Measurements from ENCODE around the gene ZC3H14. TPM values are rescaled to one million over a fixed set of nuclear protein-coding genes. Genes with fewer than 3 reads are reported as not detected.
A peak's percentile ranks its signal among the peaks of the same experiment; 100 is the strongest.

ZC3H14 gene
- total and polyA plus RNA-seq, 4 donors: 16.0 to 55.1 (median 41.3) TPM

DNA sequence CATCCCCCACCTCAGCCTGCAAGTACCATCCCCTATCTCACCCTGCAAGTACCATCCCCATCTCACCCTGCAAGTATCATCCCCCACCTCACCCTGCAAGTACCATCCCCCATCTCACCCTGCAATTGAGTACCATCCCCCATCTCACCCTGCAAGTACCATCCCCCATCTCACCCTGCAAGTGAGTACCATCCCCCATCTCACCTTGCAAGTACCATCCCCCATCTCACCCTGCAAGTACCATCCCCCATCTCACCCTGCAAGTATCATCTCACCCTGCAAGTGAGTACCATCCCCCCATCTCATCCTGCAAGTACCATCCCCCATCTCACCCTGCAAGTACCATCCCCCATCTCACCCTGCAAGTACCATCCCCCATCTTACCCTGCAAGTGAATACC is 45.0 kb downstream of the ZC3H14 start:
- H3K27ac ChIP-seq (ENCODE audit: low read depth in 1 of 2, low read length in 2 of 2): no peak overlapping the region
- intact Hi-C loops (cut with DNase I): no loop called here
- DNase-seq (no peak), ATAC-seq (ENCODE audit: low FRiP score) (no peak)
- no peaks in the 10 kb centered on the region for H3K9me3 ChIP-seq (ENCODE audit: control insufficient read depth, low read length)
- H3K36me3 ChIP-seq (ENCODE audit: control insufficient read depth in 1 of 2, insufficient read depth in 2 of 2, low read length in 1 of 2): peaks cover 15 to 19% of the 10 kb centered on the region in 2 donors
- H3K4me1 ChIP-seq (ENCODE audit: control insufficient read depth in 1 of 2, insufficient read depth in 2 of 2, low read length in 2 of 2): no peaks in the 10 kb centered on the region
- no peaks in the 10 kb centered on the region for H3K27me3 ChIP-seq (ENCODE audit: control insufficient read depth in 1 of 2, insufficient read depth in 2 of 2, low read length in 1 of 2)
- no peak overlapping the region for H3K4me3 ChIP-seq (ENCODE audit: low read length in 2 of 2)

DNA sequence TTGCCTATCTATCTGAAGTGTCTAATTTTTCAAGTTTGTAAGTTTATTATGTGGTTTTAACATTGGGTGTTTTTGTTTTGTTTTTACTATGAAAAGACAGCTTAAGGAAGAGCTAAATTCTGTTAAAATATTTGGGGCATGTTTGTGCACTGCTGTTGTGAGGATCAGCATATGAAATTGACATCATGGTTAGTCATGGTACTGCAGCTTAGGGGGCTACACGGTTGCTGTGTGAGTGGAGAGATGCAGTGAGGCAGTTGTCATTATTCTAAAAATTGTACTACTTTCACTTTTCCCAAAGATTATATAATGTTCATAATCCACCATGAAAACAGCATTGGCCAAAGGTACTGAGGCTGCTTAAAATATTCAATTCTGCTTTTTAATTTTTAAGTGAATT is 49.0 kb downstream of the ZC3H14 start:
- WGBS, 2 donors: 30 to 48% methylated on average over 1 of the region's 1 CpG

DNA sequence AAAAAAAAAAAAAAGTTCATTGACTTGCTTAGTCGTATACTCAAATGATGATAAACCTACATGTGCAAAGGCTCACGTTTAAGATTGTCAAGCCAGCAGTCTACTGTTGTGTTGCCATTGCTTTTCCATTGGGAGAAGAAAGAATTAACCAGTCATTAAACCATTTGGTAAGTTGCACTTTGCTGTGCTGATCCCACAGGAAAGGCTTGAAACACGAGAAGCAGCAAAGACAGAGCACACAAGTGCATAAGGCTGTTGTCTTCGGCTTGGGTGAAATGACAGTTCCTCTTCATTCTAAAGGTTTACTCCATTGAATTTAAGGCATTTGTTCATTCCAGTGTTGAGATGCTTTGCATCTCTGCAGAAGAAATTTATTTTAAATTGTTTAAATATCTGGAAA is 50.1 kb downstream of the ZC3H14 start:
- Histone ChIP-seq H3K9me3 (ENCODE audit: control insufficient read depth, low read length) (no peaks in the 10 kb centered on the region), H3K4me1 (ENCODE audit: control insufficient read depth in 1 of 2, insufficient read depth in 2 of 2, low read length in 2 of 2) (peaks cover 1 to 3% of the 10 kb centered on the region in 2 donors), H3K27me3 (ENCODE audit: control insufficient read depth in 1 of 2, insufficient read depth in 2 of 2, low read length in 1 of 2) (no peaks in the 10 kb centered on the region), H3K27ac (ENCODE audit: low read depth in 1 of 2, low read length in 2 of 2) (no peak overlapping the region), H3K4me3 (ENCODE audit: low read length in 2 of 2) (no peak overlapping the region), H3K36me3 (ENCODE audit: control insufficient read depth in 1 of 2, insufficient read depth in 2 of 2, low read length in 1 of 2) (peaks cover 6 to 16% of the 10 kb centered on the region in 2 donors)
- WGBS, 2 donors: 75 to 81% methylated on average over 4 of the region's 4 CpGs
- ATAC-seq (ENCODE audit: low FRiP score) (no peak), DNase-seq (no peak)
- intact Hi-C loops (cut with DNase I): no loop called here

More for the DNA sequence above, 49.0 kb downstream of the ZC3H14 start:
- Histone ChIP-seq H3K27me3 (ENCODE audit: control insufficient read depth in 1 of 2, insufficient read depth in 2 of 2, low read length in 1 of 2) (no peaks in the 10 kb centered on the region), H3K4me3 (ENCODE audit: low read length in 2 of 2) (no peak overlapping the region), H3K4me1 (ENCODE audit: control insufficient read depth in 1 of 2, insufficient read depth in 2 of 2, low read length in 2 of 2) (peaks cover 1 to 3% of the 10 kb centered on the region in 2 donors), H3K27ac (ENCODE audit: low read depth in 1 of 2, low read length in 2 of 2) (no peak overlapping the region), H3K9me3 (ENCODE audit: control insufficient read depth, low read length) (no peaks in the 10 kb centered on the region), H3K36me3 (ENCODE audit: control insufficient read depth in 1 of 2, insufficient read depth in 2 of 2, low read length in 1 of 2) (peaks cover 10 to 16% of the 10 kb centered on the region in 2 donors)
- DNase-seq (no peak), ATAC-seq (ENCODE audit: low FRiP score) (no peak)
- intact Hi-C loops (cut with DNase I): no loop called here

DNA sequence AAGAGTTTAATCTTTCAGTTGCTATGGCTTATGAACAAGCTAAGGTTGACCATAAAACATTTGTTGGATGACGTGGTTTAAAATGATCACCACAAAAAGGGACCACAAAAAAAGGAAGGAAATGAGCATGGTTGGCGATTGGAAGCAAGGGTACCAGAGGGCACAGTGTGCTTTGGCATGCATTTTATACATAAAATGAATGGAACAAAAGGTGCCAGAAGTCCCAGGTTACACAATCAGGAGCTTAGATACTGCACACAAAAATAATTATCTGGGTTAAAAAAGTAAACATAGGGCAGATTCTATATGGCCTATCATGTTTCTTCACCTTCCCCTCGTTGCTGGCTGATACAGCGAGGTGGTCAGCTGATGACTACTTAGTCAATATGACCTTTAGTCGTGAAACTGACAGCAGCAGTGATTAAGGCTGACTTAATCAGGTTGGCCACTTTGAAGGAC is 50.7 kb downstream of the ZC3H14 start:
- H3K4me3 ChIP-seq (ENCODE audit: low read length in 2 of 2): no peak overlapping the region
- peak overlapping the region in 1 of 2 donors; percentile 15 for H3K27ac ChIP-seq (ENCODE audit: low read depth in 1 of 2, low read length in 2 of 2)
- H3K27me3 ChIP-seq (ENCODE audit: control insufficient read depth in 1 of 2, insufficient read depth in 2 of 2, low read length in 1 of 2): no peaks in the 10 kb centered on the region
- intact Hi-C loops (cut with DNase I): no loop called here
- ATAC-seq (ENCODE audit: low FRiP score) (no peak), DNase-seq (no peak)
- 49 to 54% methylated on average over 5 of the region's 5 CpGs for WGBS, 2 donors
- H3K36me3 ChIP-seq (ENCODE audit: control insufficient read depth in 1 of 2, insufficient read depth in 2 of 2, low read length in 1 of 2): peaks cover 6 to 12% of the 10 kb centered on the region in 2 donors
- H3K9me3 ChIP-seq (ENCODE audit: control insufficient read depth, low read length): no peaks in the 10 kb centered on the region
- peaks cover 1 to 3% of the 10 kb centered on the region in 2 donors for H3K4me1 ChIP-seq (ENCODE audit: control insufficient read depth in 1 of 2, insufficient read depth in 2 of 2, low read length in 2 of 2)

DNA sequence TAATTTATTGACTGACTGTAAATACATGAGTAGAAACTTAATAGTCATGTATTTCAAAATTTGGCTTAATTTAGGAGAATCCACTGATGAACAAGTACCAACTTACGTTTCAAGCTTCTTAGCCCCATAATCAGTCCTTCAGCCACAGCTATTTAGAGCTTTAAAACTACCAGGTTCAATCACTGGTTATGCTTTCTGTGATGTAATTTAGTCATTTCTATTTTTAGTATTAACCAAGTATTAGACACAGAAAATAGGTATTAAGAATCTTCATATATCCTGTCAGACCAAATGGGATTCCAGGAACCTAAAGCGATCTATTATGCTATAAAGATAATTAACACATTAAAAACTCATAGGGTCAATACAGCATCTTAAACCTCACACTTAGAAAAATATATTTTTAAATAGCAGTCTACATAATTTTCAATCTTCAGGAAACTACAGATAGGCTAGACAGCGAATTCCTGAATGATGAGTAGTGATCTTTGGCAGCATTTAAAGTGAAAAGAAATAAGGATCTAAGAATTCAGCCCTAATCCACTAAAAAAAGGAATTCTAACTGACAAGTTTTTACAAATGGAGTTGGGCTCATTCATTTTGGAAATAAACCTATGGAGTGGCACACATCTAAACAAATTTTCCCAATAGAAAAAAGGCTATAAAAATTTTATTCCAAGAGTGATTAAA is 51.5 kb downstream of the ZC3H14 start:
- Histone ChIP-seq H3K4me1 (ENCODE audit: control insufficient read depth in 1 of 2, insufficient read depth in 2 of 2, low read length in 2 of 2) (peaks cover 1 to 3% of the 10 kb centered on the region in 2 donors), H3K4me3 (ENCODE audit: low read length in 2 of 2) (no peak overlapping the region), H3K27ac (ENCODE audit: low read depth in 1 of 2, low read length in 2 of 2) (peak overlapping the region in 1 of 2 donors; percentile 15), H3K9me3 (ENCODE audit: control insufficient read depth, low read length) (no peaks in the 10 kb centered on the region), H3K36me3 (ENCODE audit: control insufficient read depth in 1 of 2, insufficient read depth in 2 of 2, low read length in 1 of 2) (peaks cover 6 to 12% of the 10 kb centered on the region in 2 donors), H3K27me3 (ENCODE audit: control insufficient read depth in 1 of 2, insufficient read depth in 2 of 2, low read length in 1 of 2) (no peaks in the 10 kb centered on the region)
- 29 to 33% methylated on average over 3 of the region's 3 CpGs for WGBS, 2 donors
- ATAC-seq (ENCODE audit: low FRiP score) (no peak), DNase-seq (no peak)
- intact Hi-C loops (cut with DNase I): no loop called here

DNA sequence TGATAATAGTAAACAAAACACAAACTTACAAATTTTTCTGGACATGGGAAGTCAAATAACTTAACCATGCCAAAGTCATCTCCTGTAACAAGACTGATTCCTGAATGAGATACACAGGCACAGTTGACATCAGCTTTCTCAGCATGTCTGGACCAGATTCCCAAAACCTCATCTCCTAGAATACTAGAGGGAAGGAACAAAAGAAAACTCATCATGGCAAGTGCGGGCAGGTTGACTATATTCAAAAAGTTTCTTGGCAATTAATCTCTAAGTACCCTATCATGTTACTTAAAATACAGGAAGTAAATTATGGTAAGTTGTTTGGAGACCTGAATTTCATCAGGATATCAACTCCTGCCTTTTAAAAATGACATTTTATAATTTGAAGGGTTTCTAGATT is 53.9 kb downstream of the ZC3H14 start:
- Histone ChIP-seq H3K27ac (ENCODE audit: low read depth in 1 of 2, low read length in 2 of 2) (no peak overlapping the region), H3K27me3 (ENCODE audit: control insufficient read depth in 1 of 2, insufficient read depth in 2 of 2, low read length in 1 of 2) (no peaks in the 10 kb centered on the region), H3K36me3 (ENCODE audit: control insufficient read depth in 1 of 2, insufficient read depth in 2 of 2, low read length in 1 of 2) (no peaks in the 10 kb centered on the region), H3K4me1 (ENCODE audit: control insufficient read depth in 1 of 2, insufficient read depth in 2 of 2, low read length in 2 of 2) (peaks cover 1 to 3% of the 10 kb centered on the region in 2 donors), H3K4me3 (ENCODE audit: low read length in 2 of 2) (no peak overlapping the region), H3K9me3 (ENCODE audit: control insufficient read depth, low read length) (no peaks in the 10 kb centered on the region)
- 91 to 95% methylated on average over 1 of the region's 1 CpG for WGBS, 2 donors
- ATAC-seq (ENCODE audit: low FRiP score): no peak
- DNase-seq: no peak
- intact Hi-C loops (cut with DNase I): no loop called here

DNA sequence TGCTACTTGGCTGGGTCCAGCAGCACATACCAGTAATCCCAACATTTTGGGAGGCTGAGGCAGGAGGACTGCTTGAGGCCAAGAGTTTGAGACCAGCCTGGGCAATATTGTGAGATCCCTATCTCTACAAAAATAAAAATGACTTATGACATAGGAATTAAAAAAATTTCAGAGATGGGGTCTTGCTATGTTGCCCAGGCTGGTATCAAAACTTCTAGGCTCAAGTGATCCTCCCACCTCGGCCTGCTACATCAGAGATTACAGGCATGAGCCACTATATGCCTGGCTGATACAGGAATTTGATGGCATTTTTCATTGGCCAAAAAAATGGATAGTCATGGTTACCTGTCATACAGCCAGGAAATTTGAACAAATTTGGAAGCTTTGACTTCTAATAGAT is 54.6 kb downstream of the ZC3H14 start:
- no peak overlapping the region for H3K4me3 ChIP-seq (ENCODE audit: low read length in 2 of 2)
- H3K4me1 ChIP-seq (ENCODE audit: control insufficient read depth in 1 of 2, insufficient read depth in 2 of 2, low read length in 2 of 2): peaks cover 1 to 3% of the 10 kb centered on the region in 2 donors
- intact Hi-C loops (cut with DNase I): no loop called here
- H3K36me3 ChIP-seq (ENCODE audit: control insufficient read depth in 1 of 2, insufficient read depth in 2 of 2, low read length in 1 of 2): no peaks in the 10 kb centered on the region
- no peak for DNase-seq
- 90 to 94% methylated on average over 1 of the region's 1 CpG for WGBS, 2 donors
- no peaks in the 10 kb centered on the region for H3K9me3 ChIP-seq (ENCODE audit: control insufficient read depth, low read length)
- no peak for ATAC-seq (ENCODE audit: low FRiP score)
- H3K27me3 ChIP-seq (ENCODE audit: control insufficient read depth in 1 of 2, insufficient read depth in 2 of 2, low read length in 1 of 2): no peaks in the 10 kb centered on the region
- H3K27ac ChIP-seq (ENCODE audit: low read depth in 1 of 2, low read length in 2 of 2): no peak overlapping the region

DNA sequence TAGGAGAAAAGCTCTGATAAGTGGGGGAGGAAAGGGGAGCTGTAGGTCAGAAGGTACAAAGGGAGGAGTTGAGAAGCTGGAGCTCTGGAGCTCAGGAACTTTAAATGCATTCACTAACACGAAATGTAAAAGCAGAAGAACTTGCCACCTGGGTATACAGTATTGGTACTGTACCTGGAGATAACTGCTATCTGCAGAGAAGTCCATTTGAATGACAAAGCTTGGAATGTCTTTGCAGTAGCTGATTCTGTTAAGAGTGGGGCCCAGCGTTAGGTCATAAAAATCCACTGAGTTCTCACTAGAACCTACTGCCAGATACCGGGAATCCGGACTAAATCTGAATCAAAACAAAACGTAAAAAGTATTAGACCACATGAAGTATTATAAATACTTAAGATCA is 55.6 kb downstream of the ZC3H14 start:
- H3K27ac ChIP-seq (ENCODE audit: low read depth in 1 of 2, low read length in 2 of 2): no peak overlapping the region
- no peaks in the 10 kb centered on the region for H3K36me3 ChIP-seq (ENCODE audit: control insufficient read depth in 1 of 2, insufficient read depth in 2 of 2, low read length in 1 of 2)
- H3K27me3 ChIP-seq (ENCODE audit: control insufficient read depth in 1 of 2, insufficient read depth in 2 of 2, low read length in 1 of 2): no peaks in the 10 kb centered on the region
- H3K9me3 ChIP-seq (ENCODE audit: control insufficient read depth, low read length): no peaks in the 10 kb centered on the region
- H3K4me3 ChIP-seq (ENCODE audit: low read length in 2 of 2): no peak overlapping the region
- no peak for DNase-seq
- 59 to 70% methylated on average over 5 of the region's 5 CpGs for WGBS, 2 donors
- peaks cover 1 to 3% of the 10 kb centered on the region in 2 donors for H3K4me1 ChIP-seq (ENCODE audit: control insufficient read depth in 1 of 2, insufficient read depth in 2 of 2, low read length in 2 of 2)
- intact Hi-C loops (cut with DNase I): no loop called here
- ATAC-seq (ENCODE audit: low FRiP score): no peak

DNA sequence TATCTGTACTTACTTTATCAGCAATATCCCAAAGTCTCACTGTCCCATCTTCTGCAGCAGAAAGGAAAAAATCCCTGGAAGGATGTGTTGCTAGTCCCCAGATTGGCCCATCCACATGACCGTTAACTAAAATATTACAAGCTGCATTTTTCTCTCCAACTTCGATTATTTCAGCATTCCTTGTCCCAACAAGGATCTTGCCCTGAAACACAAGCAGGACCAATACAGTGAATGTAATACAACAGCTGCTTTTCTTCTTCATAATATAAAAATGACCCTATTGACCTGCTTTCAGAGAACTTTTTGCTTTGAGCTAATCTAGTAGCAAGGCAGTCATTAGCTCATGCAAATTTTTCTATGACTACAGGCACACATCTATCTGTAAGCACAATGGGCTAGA is 58.3 kb downstream of the ZC3H14 start:
- H3K4me1 ChIP-seq (ENCODE audit: control insufficient read depth in 1 of 2, insufficient read depth in 2 of 2, low read length in 2 of 2): no peaks in the 10 kb centered on the region
- no peaks in the 10 kb centered on the region for H3K9me3 ChIP-seq (ENCODE audit: control insufficient read depth, low read length)
- ATAC-seq (ENCODE audit: low FRiP score) (no peak), DNase-seq (no peak)
- intact Hi-C loops (cut with DNase I): no loop called here
- H3K27me3 ChIP-seq (ENCODE audit: control insufficient read depth in 1 of 2, insufficient read depth in 2 of 2, low read length in 1 of 2): no peaks in the 10 kb centered on the region
- no peak overlapping the region for H3K27ac ChIP-seq (ENCODE audit: low read depth in 1 of 2, low read length in 2 of 2)
- H3K36me3 ChIP-seq (ENCODE audit: control insufficient read depth in 1 of 2, insufficient read depth in 2 of 2, low read length in 1 of 2): no peaks in the 10 kb centered on the region
- 49 to 53% methylated on average over 2 of the region's 2 CpGs for WGBS, 2 donors
- no peak overlapping the region for H3K4me3 ChIP-seq (ENCODE audit: low read length in 2 of 2)

Measured in aorta (tissue), 5 donors.